ENCODE measurements around the gene LYZ. TPM values are rescaled to one million over a fixed set of nuclear protein-coding genes. Genes with fewer than 3 reads are reported as not detected.

Gene LYZ
- total RNA-seq, 2 experiments from 2014 or later = 71.4 to 72.9 TPM

DNA sequence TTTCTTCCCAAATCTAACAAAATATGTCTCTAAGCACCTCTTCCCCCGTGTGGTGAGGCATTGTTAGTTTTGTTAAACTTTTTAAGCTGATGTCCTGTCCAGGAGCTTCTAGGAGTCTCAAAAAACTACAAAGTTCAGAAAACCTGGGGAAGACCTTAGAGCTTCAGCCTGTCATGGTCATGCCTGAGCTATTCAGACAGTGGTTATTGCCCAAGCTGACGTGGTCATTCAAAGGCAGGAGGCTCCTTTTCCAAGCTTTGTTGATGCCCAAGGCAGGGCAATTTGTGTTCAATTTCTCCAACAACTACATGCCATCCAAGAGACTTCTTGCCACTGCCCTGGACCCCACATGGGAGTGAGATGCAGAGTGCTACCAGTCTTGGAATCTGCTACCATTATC is 5.8 kb upstream of the LYZ start:
- TF ChIP-seq, protein P1, sequence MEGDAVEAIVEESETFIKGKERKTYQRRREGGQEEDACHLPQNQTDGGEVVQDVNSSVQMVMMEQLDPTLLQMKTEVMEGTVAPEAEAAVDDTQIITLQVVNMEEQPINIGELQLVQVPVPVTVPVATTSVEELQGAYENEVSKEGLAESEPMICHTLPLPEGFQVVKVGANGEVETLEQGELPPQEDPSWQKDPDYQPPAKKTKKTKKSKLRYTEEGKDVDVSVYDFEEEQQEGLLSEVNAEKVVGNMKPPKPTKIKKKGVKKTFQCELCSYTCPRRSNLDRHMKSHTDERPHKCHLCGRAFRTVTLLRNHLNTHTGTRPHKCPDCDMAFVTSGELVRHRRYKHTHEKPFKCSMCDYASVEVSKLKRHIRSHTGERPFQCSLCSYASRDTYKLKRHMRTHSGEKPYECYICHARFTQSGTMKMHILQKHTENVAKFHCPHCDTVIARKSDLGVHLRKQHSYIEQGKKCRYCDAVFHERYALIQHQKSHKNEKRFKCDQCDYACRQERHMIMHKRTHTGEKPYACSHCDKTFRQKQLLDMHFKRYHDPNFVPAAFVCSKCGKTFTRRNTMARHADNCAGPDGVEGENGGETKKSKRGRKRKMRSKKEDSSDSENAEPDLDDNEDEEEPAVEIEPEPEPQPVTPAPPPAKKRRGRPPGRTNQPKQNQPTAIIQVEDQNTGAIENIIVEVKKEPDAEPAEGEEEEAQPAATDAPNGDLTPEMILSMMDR (IDR thresholded peaks at IDR 0.05) = no peak
- no peak for DNase-seq
- Mint-ChIP-seq H3K27me3 (peaks cover 4% of the 10 kb centered on the region), H3K36me3 (ENCODE audit: low read depth) (no peaks in the 10 kb centered on the region), H3K9me3 (no peaks in the 10 kb centered on the region), H3K4me1 (ENCODE audit: low read depth) (no peaks in the 10 kb centered on the region), H3K27ac (no peak overlapping the region), H3K4me3 (no peak overlapping the region)
- POLR2A ChIA-PET = interaction anchor here (0.6 to 3.6 kb wide), 3 partner anchors 11 to 109 kb away, joined by 3 to 20 read pairs (median 3); no protein-coding TSS in a partner anchor
- H3K27ac ChIP-seq (ENCODE audit: low read depth in 1 of 2, low read length in 2 of 2) = no peak overlapping the region
- CTCF ChIA-PET = interaction anchor here (0.9 to 1.0 kb wide), 2 partner anchors 11 to 228 kb away, joined by 3 to 4 read pairs; no protein-coding TSS in a partner anchor
- H3K4me3 ChIP-seq (ENCODE audit: low read length) = no peak overlapping the region
- intact Hi-C loops (cut with DNase I, micrococcal nuclease) = no loop called here
- no peaks in the 10 kb centered on the region for H3K36me3 ChIP-seq (ENCODE audit: insufficient read depth, low read length)
- H3K9me3 ChIP-seq (ENCODE audit: control insufficient read depth in 1 of 2, insufficient read depth in 1 of 2, low read length in 2 of 2) = no peaks in the 10 kb centered on the region
- H3K27me3 ChIP-seq (ENCODE audit: control insufficient read depth in 1 of 2, insufficient read depth in 2 of 2, low read length in 2 of 2) = no peaks in the 10 kb centered on the region
- ATAC-seq (ENCODE audit: poor library complexity) = no peak
- no peaks in the 10 kb centered on the region for H3K4me1 ChIP-seq (ENCODE audit: insufficient read depth, low read length)

DNA sequence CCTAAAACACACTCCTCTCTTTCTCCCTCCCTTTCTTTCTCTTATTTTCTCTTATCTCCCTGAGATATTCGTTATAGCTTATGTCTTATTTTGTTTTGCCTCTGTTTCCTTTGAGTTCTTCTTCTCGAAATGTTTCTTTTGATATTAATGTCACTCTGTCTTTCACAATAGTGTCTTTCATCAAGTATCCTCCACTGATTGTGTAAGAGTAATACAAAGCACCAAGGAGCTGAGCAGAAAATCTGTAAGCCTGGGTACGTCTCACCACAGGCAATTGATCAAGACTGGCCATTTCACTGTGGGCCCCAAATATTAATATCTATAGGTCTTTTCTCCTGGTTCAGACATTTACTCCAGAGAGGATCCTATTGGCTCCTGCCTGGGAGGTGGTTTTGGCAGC is 4.8 kb upstream of the LYZ start:
- H3K4me3 ChIP-seq (ENCODE audit: low read length) = no peak overlapping the region
- no peaks in the 10 kb centered on the region for H3K27me3 ChIP-seq (ENCODE audit: control insufficient read depth in 1 of 2, insufficient read depth in 2 of 2, low read length in 2 of 2)
- H3K36me3 ChIP-seq (ENCODE audit: insufficient read depth, low read length) = no peaks in the 10 kb centered on the region
- no peak overlapping the region for H3K4me3 Mint-ChIP-seq
- intact Hi-C loops (cut with DNase I, micrococcal nuclease) = no loop called here
- no peak for DNase-seq
- TF ChIP-seq, protein P1 (IDR thresholded peaks at IDR 0.05) = no peak
- peaks cover 4% of the 10 kb centered on the region for H3K27me3 Mint-ChIP-seq
- no peak overlapping the region for H3K27ac ChIP-seq (ENCODE audit: low read depth in 1 of 2, low read length in 2 of 2)
- CTCF ChIA-PET = interaction anchor here (0.9 kb wide), 1 partner anchor 227 kb away, joined by 3 read pairs; no protein-coding TSS in a partner anchor
- no peaks in the 10 kb centered on the region for H3K9me3 ChIP-seq (ENCODE audit: control insufficient read depth in 1 of 2, insufficient read depth in 1 of 2, low read length in 2 of 2)
- no peaks in the 10 kb centered on the region for H3K4me1 ChIP-seq (ENCODE audit: insufficient read depth, low read length)
- no peaks in the 10 kb centered on the region for H3K9me3 Mint-ChIP-seq
- no peak overlapping the region for H3K27ac Mint-ChIP-seq
- POLR2A ChIA-PET = interaction anchor here (3.6 kb wide), 1 partner anchor 12 kb away, joined by 20 read pairs; no protein-coding TSS in a partner anchor
- no peaks in the 10 kb centered on the region for H3K36me3 Mint-ChIP-seq (ENCODE audit: low read depth)
- no peaks in the 10 kb centered on the region for H3K4me1 Mint-ChIP-seq (ENCODE audit: low read depth)
- no peak for ATAC-seq (ENCODE audit: poor library complexity)

DNA sequence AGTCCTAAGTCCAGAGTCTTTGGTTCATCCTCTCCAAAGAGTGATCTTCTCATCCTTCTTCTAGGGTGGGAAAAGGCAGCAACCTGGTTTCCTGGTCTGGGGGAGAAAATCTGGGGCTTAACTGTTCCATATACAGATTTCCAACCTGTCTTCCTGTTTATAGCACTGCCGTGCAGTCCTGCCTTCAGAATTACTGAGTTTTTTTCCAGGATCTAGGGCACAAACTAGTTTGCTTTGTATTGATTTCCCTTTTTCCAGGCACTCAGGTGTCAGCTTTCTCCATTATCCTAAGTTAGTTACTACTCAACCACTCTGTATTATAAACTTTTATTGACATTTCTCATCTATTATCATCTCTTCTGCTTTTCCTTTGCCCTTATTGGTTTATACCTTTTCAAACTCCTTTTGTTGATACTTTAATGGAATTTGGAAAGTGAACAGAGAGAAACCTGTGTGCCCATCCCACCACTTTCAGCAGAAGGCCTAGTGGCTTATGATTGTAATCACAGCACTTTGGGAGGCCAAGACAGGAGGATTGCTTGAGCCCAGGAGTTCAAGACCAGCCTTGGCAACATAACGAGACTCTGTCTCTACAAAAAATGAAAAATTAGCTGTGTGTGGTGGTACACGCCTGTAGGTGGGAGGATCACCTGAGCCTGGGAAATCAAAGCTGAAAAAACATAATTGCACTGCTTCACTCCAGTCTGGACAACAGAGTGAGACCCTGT is 4.1 kb upstream of the LYZ start:
- no peaks in the 10 kb centered on the region for H3K9me3 Mint-ChIP-seq
- no peak for ATAC-seq (ENCODE audit: poor library complexity)
- DNase-seq = no peak
- CTCF ChIA-PET = no interaction called here
- H3K9me3 ChIP-seq (ENCODE audit: control insufficient read depth in 1 of 2, insufficient read depth in 1 of 2, low read length in 2 of 2) = no peaks in the 10 kb centered on the region
- no peak overlapping the region for H3K4me3 Mint-ChIP-seq
- H3K27me3 Mint-ChIP-seq = peaks cover 4% of the 10 kb centered on the region
- H3K4me1 ChIP-seq (ENCODE audit: insufficient read depth, low read length) = no peaks in the 10 kb centered on the region
- no peaks in the 10 kb centered on the region for H3K4me1 Mint-ChIP-seq (ENCODE audit: low read depth)
- no peak overlapping the region for H3K27ac ChIP-seq (ENCODE audit: low read depth in 1 of 2, low read length in 2 of 2)
- POLR2A ChIA-PET = interaction anchor here (3.6 kb wide), 1 partner anchor 13 kb away, joined by 20 read pairs; no protein-coding TSS in a partner anchor
- H3K36me3 Mint-ChIP-seq (ENCODE audit: low read depth) = no peaks in the 10 kb centered on the region
- intact Hi-C loops (cut with DNase I, micrococcal nuclease) = no loop called here
- no peaks in the 10 kb centered on the region for H3K27me3 ChIP-seq (ENCODE audit: control insufficient read depth in 1 of 2, insufficient read depth in 2 of 2, low read length in 2 of 2)
- H3K27ac Mint-ChIP-seq = no peak overlapping the region
- no peak overlapping the region for H3K4me3 ChIP-seq (ENCODE audit: low read length)
- H3K36me3 ChIP-seq (ENCODE audit: insufficient read depth, low read length) = no peaks in the 10 kb centered on the region
- TF ChIP-seq, protein P1 (IDR thresholded peaks at IDR 0.05) = no peak
